Fibroblast of upper back skin (primary cell): ENCODE data around the gene ICE1.
A peak's percentile ranks its signal among the peaks of the same experiment; 100 is the strongest.
"Not testable (repeated sequence)": the region's sequence is repeated elsewhere in the genome, so short reads cannot be mapped to it uniquely, and the experiment has no call there.

Experiments
- DNase-seq: peaks from one replicate; pipeline ENCODE4 v3.0.0-alpha.2; 2013

ICE1 gene

DNA sequence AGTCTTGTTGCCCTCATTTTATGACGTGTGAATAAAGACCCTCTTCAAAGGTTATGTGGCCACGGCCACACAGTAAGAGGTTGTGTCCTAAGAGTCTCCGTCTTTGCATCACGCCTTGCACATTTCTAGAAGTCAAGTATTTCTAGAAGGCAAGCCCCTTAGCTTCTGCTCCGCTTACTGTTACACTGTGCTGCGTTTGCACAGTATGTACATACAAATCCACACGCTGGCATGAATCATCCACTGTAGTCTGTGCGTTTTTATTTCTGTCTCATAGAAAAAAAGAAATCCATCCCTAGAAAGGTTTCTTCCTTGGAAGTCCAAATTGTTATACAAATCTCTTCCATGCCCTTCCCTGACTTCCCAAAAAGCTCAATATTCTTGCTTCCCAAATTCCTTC, 21.4 kb upstream of the ICE1 start:
- no peak for DNase-seq

DNA sequence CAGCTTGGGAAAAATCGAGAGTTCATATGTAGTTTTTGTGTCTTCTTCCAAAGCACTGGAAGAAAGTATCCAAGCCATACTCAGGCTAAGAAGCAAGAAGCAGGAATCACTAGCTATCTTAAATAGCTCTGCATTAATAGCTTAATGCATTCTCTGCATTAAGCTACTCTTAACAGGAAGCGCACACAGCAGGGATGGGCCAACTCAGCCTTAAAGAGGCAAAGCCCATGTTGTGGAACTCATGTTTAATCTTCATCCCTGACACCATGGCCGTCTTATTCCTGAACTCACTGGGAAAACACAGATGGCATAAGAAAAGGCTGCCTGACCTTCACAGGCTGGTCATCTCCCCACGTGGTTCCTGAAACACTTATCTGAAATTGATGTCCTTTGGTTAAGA, 18.7 kb upstream of the ICE1 start:
- no peak for DNase-seq

- no peak for DNase-seq
Observed at GRCh38 chr5:5404381-5404780, 18.1 kb upstream of the ICE1 start.

DNA sequence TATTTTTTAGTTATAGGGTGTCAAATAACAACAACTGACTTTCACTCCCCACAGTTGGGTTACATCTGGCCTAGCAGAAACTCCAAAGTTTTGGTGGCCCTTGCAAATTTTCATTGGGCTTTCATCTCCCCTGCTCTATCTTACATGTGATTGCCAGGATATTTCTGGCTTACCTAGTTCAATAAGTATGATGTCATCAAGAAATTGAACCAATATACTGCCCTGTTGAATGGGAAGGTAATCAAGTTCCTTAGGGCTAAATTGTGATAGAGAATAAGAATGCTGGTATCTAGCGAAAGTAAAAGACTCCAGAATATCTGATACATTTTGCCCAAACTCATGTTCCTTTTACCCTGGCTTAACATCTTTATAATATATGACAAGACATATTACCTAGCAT, 17.0 kb upstream of the ICE1 start:
- DNase-seq = no peak

DNA sequence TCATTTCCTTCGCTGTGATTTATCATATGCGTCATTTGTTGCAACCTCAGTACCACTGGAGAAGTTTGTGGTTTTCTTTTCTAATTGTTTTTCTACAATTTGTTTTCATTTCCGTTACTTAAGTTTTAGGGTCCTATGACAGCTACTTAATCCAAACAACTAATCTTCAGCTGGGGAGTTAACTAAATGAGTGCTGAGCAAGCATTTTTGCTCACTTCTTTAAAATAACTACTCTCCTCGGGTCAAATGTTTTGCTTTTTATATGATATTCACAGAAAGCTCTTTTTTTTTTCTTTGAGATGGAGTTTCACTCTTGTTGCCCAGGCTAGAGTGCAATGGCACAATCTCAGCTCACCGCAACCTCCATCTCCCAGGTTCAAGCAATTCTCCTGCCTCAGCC, 14.6 kb upstream of the ICE1 start:
- no peak for DNase-seq

- peak; percentile 19 for DNase-seq
Observed at GRCh38 chr5:5409151-5409810, 13.2 kb upstream of the ICE1 start.

GRCh38 chr5:5413856-5414255, 8.6 kb upstream of the ICE1 start:
- DNase-seq = not testable (repeated sequence)

- no peak for DNase-seq
Observed at GRCh38 chr5:5414999-5415398, 7.5 kb upstream of the ICE1 start.

DNA sequence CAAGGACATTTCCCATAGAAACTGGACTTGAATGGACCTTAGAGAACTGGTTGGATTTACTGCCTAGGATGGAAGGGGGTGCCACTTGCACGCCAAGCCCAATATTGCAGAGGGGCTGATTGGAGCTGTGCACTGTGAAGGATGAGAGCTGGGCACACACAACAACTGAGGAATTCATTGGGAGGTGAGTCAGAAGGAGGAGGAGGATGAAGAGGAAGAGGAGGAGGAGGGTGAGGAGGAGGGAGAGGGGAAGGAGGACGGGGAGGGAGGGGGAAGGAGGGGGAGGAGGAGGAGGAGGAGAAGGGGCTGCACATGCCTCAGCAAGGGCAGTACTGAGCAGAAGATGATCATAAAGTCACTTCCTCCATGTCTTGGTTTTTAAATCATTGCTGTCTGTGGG, 5.7 kb upstream of the ICE1 start:
- DNase-seq = no peak

GRCh38 chr5:5418006-5418405, 4.5 kb upstream of the ICE1 start:
- DNase-seq = no peak

DNA sequence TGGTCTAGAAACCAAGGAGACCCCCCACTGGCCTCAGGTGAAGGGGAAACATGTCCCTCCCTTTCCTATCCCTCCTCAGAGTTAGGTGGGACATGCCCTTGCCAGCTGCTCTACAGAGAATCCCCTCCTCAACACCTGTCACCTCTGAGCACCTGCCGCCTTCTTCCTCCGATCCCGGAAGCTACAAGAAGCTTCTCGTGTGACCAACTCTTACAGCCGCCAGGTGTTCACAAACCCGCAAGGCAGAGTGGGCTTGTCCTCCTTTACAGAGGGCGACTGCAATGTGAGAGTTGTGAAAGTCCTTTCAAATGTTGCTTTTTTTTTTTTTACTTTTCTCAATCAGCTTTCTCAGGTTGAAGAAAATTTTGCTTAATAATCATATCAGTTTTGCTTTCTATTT, 3.7 kb upstream of the ICE1 start:
- DNase-seq = no peak

GRCh38 chr5:5419291-5420210, 2.9 kb upstream of the ICE1 start:
- peak; percentile 61 for DNase-seq

- DNase-seq = no peak
Observed at GRCh38 chr5:5420251-5420650, 2.2 kb upstream of the ICE1 start.

GRCh38 chr5:5421149-5421960, 1.1 kb upstream of the ICE1 start:
- DNase-seq = no peak

GRCh38 chr5:5422819-5423515, 490 bp downstream of the ICE1 start:
- DNase-seq = no peak

- DNase-seq = no peak
Observed at GRCh38 chr5:5423586-5423985, 1.1 kb downstream of the ICE1 start.

GRCh38 chr5:5424736-5425135, 2.3 kb downstream of the ICE1 start:
- DNase-seq = no peak

- no peak for DNase-seq
Observed at GRCh38 chr5:5430136-5430535, 7.7 kb downstream of the ICE1 start.

DNA sequence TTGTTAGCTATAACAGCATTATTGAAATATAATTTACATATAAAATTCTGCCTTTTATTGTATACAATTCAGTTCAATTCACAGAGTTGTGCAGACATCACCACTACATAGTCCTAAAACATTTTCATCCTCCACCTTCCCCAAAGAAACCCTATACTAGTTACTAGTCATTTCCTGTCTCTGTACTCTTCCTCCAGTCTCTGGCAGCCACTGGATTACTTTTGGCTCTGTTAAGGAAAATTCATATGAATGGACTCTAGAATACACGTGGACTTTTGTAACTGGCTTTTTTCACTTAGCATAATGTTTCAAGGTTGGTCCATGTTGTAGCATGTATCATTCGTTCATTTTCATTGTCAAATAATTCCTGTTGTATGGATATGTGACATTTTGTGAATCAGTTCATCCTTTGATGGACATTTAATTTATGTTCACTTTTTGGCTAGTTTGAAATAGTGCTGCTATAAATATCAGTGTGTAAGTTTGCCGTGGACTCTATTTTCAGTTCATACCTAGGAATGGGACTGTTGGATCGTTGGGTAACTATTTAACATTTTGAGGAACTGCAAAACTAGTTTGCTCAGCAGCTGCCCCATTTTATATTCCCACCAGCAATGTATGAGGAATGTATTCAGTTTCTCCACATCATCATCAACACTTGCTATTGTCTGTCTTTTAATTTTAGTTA, 9.7 kb downstream of the ICE1 start:
- DNase-seq = peak; percentile 63

DNA sequence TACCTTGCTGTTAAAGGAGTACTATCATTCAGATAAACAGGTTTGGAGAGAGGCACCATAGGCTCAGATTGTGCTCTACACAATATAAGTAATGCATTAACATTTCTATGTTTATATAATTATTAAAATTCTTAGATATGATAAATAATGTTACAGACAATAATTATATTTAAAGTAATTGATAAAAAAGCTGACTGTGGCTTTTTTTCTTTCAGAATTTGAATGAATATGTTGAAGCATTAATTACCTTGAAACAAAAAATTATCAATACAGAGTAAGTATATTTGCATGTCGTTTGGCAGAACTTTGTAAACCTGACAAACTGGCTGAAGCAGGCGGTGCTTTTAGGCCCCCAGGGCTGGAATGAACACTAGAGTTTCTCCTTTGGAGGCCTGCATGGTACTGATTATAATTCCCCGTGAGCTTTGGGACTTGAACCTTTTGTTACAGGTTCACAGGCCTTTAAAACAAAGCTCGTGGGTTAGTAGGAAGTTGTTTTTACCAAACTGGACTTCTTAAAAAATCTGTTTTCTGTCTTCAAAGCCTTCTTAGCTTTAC, 13.8 kb downstream of the ICE1 start:
- DNase-seq = no peak

DNA sequence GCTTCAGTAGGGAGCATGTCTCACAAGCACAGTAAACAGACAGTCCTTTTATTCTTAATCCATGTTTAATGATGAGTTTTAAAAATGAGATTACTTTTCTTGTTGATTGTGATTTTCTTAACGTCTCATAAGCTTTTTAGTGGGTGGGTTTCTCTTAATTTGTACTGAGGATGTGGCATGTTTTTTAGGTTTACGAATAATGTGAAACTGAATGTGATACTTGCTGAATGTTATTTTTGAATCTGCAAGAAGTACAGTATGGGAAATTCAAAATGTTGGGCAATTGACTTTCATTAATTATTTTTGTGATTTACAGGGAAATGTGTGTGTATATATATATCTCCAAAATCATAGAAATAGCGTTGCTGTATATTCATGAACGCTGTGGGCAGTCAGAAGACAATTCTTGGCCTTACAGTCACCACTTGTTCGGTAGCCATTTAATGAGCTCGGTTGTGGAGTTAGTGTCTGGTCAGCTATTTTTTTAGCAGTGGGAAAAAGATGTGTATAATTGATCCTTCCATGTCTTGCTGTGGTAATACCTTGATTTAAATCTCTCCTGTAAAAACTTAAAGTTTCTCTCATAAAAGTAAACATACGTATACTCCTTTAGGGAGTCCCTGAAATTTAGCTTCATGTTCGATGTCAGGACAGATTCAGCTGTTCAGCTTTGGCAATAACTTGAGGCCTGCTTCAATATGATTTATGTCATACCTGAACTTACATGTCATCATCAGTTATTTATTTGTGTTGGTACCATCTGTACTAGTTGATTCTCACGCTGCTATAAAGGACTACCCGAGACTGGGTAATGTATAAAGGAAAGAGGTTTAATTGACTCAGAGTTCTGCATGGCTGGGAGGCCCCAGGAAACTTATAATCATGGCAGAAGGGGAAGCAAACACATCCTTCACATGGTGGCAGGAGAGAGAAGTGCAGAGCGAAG, 15.0 kb downstream of the ICE1 start:
- no peak for DNase-seq
